OCI-LY7 (cell line): ENCODE data around the gene SLC35E1. TPM values are rescaled to one million over a fixed set of nuclear protein-coding genes. Genes with fewer than 3 reads are reported as not detected.

Experiments used
- BruUV-seq: library from RNA; stranded (reverse); fragments of 400-500 nt; replicated peaks from 2 replicates; lab custom pipeline; 2021; lab: Mats Ljungman, UMichigan
- CTCF ChIA-PET: fragments of 300-600 bp; sonication (Branson Sonifier 250); formaldehyde crosslinking; loops from one replicate; lab custom pipeline; 2022; ENCODE audit warnings: antibody characterized with exemption; ENCODE audit not compliant: unreplicated experiment; lab: Charles Lee
- POLR2A ChIA-PET: fragments of 300-600 bp; sonication (Branson Sonifier 250); formaldehyde crosslinking; loops from one replicate; lab custom pipeline; 2022; ENCODE audit warnings: antibody characterized with exemption; lab: Charles Lee
- DNase-seq: peaks from one replicate; pipeline ENCODE4 v3.0.0-alpha.2; 2015; ENCODE audit warnings: low spot score
- H2AFZ ChIP-seq: fragments of 200-600 bp; sonication (generic), shearing (Covaris generic); 2 replicates; pipeline ENCODE4 v1.6.1; 2014; ENCODE audit warnings: mild to moderate bottlenecking, antibody characterized with exemption, low read length, moderate library complexity
- H3K27ac ChIP-seq: fragments of 200-600 bp; sonication (generic); 2 replicates; pipeline ENCODE4 v1.5.1; 2014; ENCODE audit warnings: mixed run types, low read depth, mild to moderate bottlenecking, moderate library complexity, low read length, inconsistent platforms; ENCODE audit not compliant: poor library complexity, severe bottlenecking
- H3K36me3 ChIP-seq: fragments of 200-600 bp; sonication (generic); 2 replicates; pipeline ENCODE4 v1.6.1; 2014; ENCODE audit warnings: mild to moderate bottlenecking, antibody characterized with exemption, low read length, moderate library complexity, mixed read lengths; ENCODE audit not compliant: insufficient read depth
- H3K4me1 ChIP-seq: fragments of 200-600 bp; sonication (generic); 2 replicates; pipeline ENCODE4 v1.5.1; 2014; ENCODE audit warnings: mild to moderate bottlenecking, low read length; ENCODE audit not compliant: insufficient read depth, poor library complexity, severe bottlenecking
- H3K4me2 ChIP-seq: fragments of 200-600 bp; sonication (generic); 2 replicates; pipeline ENCODE4 v1.6.1; 2014; ENCODE audit warnings: mild to moderate bottlenecking, low read length
- H3K4me3 ChIP-seq: fragments of 200-600 bp; sonication (generic); 2 replicates; pipeline ENCODE4 v1.5.1; 2014; ENCODE audit warnings: mild to moderate bottlenecking, low read depth, low read length; ENCODE audit not compliant: poor library complexity, severe bottlenecking
- H3K79me2 ChIP-seq: fragments of 200-600 bp; sonication (generic); 2 replicates; pipeline ENCODE4 v1.6.1; 2016; ENCODE audit warnings: low read depth, mild to moderate bottlenecking, low read length, moderate library complexity, mixed read lengths; ENCODE audit not compliant: insufficient read depth
- H3K9me2 ChIP-seq: fragments of 200-600 bp; sonication (generic); 2 replicates; pipeline ENCODE4 v1.6.1; 2016; ENCODE audit warnings: mild to moderate bottlenecking, low read length, mixed read lengths; ENCODE audit not compliant: insufficient read depth
- H3K9me3 ChIP-seq: fragments of 200-600 bp; sonication (generic); 2 replicates; pipeline ENCODE4 v1.6.1; 2014; ENCODE audit warnings: mild to moderate bottlenecking, mixed run types, low read length, mixed read lengths
- H4K20me1 ChIP-seq: fragments of 200-600 bp; sonication (generic); 2 replicates; pipeline ENCODE4 v1.6.1; 2014; ENCODE audit warnings: mild to moderate bottlenecking, antibody characterized with exemption, low read length, moderate library complexity, mixed read lengths; ENCODE audit not compliant: insufficient read depth
- CTCF ChIP-seq: fragments of 200-600 bp; sonication (generic); conservative IDR thresholded peaks from 2 replicates; pipeline ENCODE4 v1.5.1; 2014; ENCODE audit warnings: mild to moderate bottlenecking, antibody characterized with exemption, low read length, moderate library complexity, mixed read lengths
- EZH2phosphoT487 ChIP-seq: fragments of 200-600 bp; sonication (generic); IDR thresholded peaks from 2 replicates; pipeline ENCODE4 v1.6.1; 2018; ENCODE audit warnings: low read depth, borderline replicate concordance, mild to moderate bottlenecking, mixed run types, antibody characterized with exemption, low read length, moderate library complexity, mixed read lengths
- intact Hi-C: fragments of 100-400 bp; cut with micrococcal nuclease; formaldehyde crosslinking; loops from one replicate; pipeline ENCODE4 v1.10.0; 2022; ENCODE audit not compliant: unreplicated experiment
- total RNA-seq, 2 experiments: library from RNA; depleted of rRNA in 1 of 2; stranded (reverse); fragments of >200 nt in 1 of 2; shearing (Covaris generic) in 1 of 2; gene quantifications; 2 replicates each; pipeline ENCODE4 v1.2.3, GENCODE V29; 2014 to 2022

SLC35E1 gene
- total RNA-seq, 2 experiments from 2014 or later = 21.1 to 41.2 TPM

GRCh38 chr19:16613841-16614240 lies 41.6 kb upstream of the SLC35E1 start:
- Histone ChIP-seq H3K4me2 (no peak overlapping the region), H3K9me2 (no peaks in the 10 kb centered on the region), H3K27ac (no peak overlapping the region), H3K79me2 (peaks cover 100% of the 10 kb centered on the region), H3K4me3 (no peak overlapping the region), H2AFZ (no peak overlapping the region), H3K36me3 (peaks cover 14% of the 10 kb centered on the region; the same call in 1 of the 2 replicates), H4K20me1 (peaks cover 56% of the 10 kb centered on the region), H3K9me3 (no peaks in the 10 kb centered on the region), H3K4me1 (peaks cover 65% of the 10 kb centered on the region)
- DNase-seq = no peak
- intact Hi-C loops = no loop called here
- ChIA-PET CTCF (no interaction called here), POLR2A (interaction anchor here (1.0 kb wide), 1 partner anchor 23 kb away, joined by 3 read pairs; no protein-coding TSS in a partner anchor)
- TF ChIP-seq CTCF (no peak), EZH2phosphoT487 (no peak)
- no TSS peak for BruUV-seq

DNA sequence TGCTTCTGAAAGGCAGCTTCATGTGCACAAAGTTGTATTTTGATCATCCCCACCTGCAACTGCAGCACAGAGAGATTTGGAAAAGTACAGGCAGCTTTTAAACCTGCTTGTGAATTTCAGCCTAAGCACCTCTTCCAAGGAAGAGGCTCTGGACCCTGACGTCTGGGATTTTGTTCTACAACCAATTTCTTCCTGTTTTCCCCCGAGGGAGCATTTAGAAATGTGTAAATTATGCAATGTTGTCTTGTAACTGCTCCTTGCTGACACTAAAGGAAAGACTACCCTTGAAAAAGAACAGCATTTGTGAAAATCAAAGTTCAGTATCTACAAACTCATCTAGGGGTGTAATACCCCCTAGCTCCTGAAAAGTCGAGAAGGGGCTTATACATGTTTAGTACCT lies 40.4 kb upstream of the SLC35E1 start:
- intact Hi-C loops = no loop called here
- no peak overlapping the region for H3K27ac ChIP-seq
- peaks cover 100% of the 10 kb centered on the region for H3K79me2 ChIP-seq
- no peaks in the 10 kb centered on the region for H3K9me3 ChIP-seq
- H3K36me3 ChIP-seq = peaks cover 18% of the 10 kb centered on the region; the same call in 1 of the 2 replicates
- no peaks in the 10 kb centered on the region for H3K9me2 ChIP-seq
- no peak overlapping the region for H2AFZ ChIP-seq
- POLR2A ChIA-PET = interaction anchor here (0.6 to 0.8 kb wide), 2 partner anchors 10 to 54 kb away, joined by 3 to 7 read pairs; no protein-coding TSS in a partner anchor
- peaks cover 52% of the 10 kb centered on the region for H4K20me1 ChIP-seq
- TF ChIP-seq EZH2phosphoT487 (no peak), CTCF (no peak)
- no peak overlapping the region for H3K4me2 ChIP-seq
- no peak overlapping the region for H3K4me3 ChIP-seq
- no peak for DNase-seq
- peaks cover 65% of the 10 kb centered on the region for H3K4me1 ChIP-seq
- CTCF ChIA-PET = no interaction called here
- no TSS peak for BruUV-seq

DNA sequence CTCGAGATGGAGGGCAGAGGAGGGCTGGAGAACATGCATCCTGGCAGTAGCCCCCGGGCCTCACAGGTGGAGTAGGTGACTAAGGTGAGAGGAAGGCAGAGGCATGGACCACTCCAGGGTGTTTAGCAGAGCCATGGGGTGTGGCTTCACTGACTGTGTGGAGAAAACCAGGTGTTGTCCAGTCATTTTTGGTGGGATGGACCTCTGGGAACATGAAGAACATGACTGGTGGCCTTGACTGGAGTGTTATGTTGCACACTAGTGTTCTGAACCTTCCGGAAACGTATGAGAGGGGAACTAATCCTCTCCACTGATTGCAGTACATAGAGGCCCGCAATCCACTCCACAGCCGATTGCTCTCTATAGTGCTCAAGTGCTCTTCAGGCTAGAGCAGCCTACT lies 38.9 kb upstream of the SLC35E1 start:
- ChIA-PET CTCF (no interaction called here), POLR2A (no interaction called here)
- intact Hi-C loops = no loop called here
- peaks cover 58% of the 10 kb centered on the region for H3K4me1 ChIP-seq
- DNase-seq = no peak
- H3K27ac ChIP-seq = no peak overlapping the region
- H3K79me2 ChIP-seq = peaks cover 100% of the 10 kb centered on the region
- TF ChIP-seq CTCF (no peak), EZH2phosphoT487 (no peak)
- H4K20me1 ChIP-seq = peaks cover 45% of the 10 kb centered on the region
- no peak overlapping the region for H2AFZ ChIP-seq
- no peak overlapping the region for H3K4me3 ChIP-seq
- H3K4me2 ChIP-seq = no peak overlapping the region
- no TSS peak for BruUV-seq
- peaks cover 18% of the 10 kb centered on the region; the same call in 1 of the 2 replicates for H3K36me3 ChIP-seq
- H3K9me2 ChIP-seq = no peaks in the 10 kb centered on the region
- no peaks in the 10 kb centered on the region for H3K9me3 ChIP-seq
